Endothelial cell of umbilical vein (primary cell): ENCODE measurements around the gene MYLK.

ENCODE experiments used
- EZH2 ChIP-seq: IDR thresholded peaks from 2 replicates; pipeline ENCODE4 v1.6.1; 2012; ENCODE audit warnings: borderline replicate concordance, low read depth, mild to moderate bottlenecking, moderate library complexity, low read length, inconsistent platforms; ENCODE audit not compliant: severe bottlenecking
- FOS ChIP-seq: IDR thresholded peaks from 2 replicates; pipeline ENCODE4 v1.6.1; 2011; ENCODE audit warnings: mild to moderate bottlenecking, low read length, moderate library complexity, borderline replicate concordance; ENCODE audit not compliant: insufficient read depth
- JUN ChIP-seq: IDR thresholded peaks from 2 replicates; pipeline ENCODE4 v1.6.1; 2011; ENCODE audit warnings: borderline replicate concordance, low read depth; ENCODE audit not compliant: insufficient read length, insufficient read depth
- MYC ChIP-seq: IDR thresholded peaks from one replicate; pipeline ENCODE4 v1.6.1; 2011; ENCODE audit warnings: mild to moderate bottlenecking, low read depth, low read length
- POLR2A ChIP-seq: IDR thresholded peaks from 2 replicates; pipeline ENCODE4 v1.6.1; 2012; ENCODE audit warnings: low read depth, mild to moderate bottlenecking, control low read depth, low read length
- POLR2AphosphoS5 ChIP-seq: IDR thresholded peaks from 2 replicates; pipeline ENCODE4 v1.6.1; 2012; ENCODE audit warnings: low read depth, mild to moderate bottlenecking, control low read depth, low read length, moderate library complexity; ENCODE audit not compliant: insufficient read depth
- TF ChIP-seq, protein P1 (sequence below), 2 donors: IDR thresholded peaks; 1 replicate in 1 of 2; 2 replicates in 1 of 2; pipeline ENCODE4 v1.5.1; 2011; ENCODE audit warnings: low read length in 2 of 2, mild to moderate bottlenecking in 2 of 2, moderate library complexity in 2 of 2, control low read depth in 1 of 2, inconsistent platforms in 1 of 2, low read depth in 1 of 2; ENCODE audit not compliant: insufficient read depth in 1 of 2; ENCODE audit errors: extremely low read depth in 1 of 2

GRCh38 chr3:123892195-123892594 is 8.1 kb upstream of the MYLK start:
- TF ChIP-seq, protein P1, sequence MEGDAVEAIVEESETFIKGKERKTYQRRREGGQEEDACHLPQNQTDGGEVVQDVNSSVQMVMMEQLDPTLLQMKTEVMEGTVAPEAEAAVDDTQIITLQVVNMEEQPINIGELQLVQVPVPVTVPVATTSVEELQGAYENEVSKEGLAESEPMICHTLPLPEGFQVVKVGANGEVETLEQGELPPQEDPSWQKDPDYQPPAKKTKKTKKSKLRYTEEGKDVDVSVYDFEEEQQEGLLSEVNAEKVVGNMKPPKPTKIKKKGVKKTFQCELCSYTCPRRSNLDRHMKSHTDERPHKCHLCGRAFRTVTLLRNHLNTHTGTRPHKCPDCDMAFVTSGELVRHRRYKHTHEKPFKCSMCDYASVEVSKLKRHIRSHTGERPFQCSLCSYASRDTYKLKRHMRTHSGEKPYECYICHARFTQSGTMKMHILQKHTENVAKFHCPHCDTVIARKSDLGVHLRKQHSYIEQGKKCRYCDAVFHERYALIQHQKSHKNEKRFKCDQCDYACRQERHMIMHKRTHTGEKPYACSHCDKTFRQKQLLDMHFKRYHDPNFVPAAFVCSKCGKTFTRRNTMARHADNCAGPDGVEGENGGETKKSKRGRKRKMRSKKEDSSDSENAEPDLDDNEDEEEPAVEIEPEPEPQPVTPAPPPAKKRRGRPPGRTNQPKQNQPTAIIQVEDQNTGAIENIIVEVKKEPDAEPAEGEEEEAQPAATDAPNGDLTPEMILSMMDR (IDR thresholded peaks at IDR 0.05; ENCODE audit: extremely low read depth in 1 of 2, insufficient read depth in 1 of 2, low read depth in 1 of 2, low read length in 2 of 2) = no peak
- no peak for TF ChIP-seq EZH2
- no peak for TF ChIP-seq POLR2AphosphoS5
- no peak for TF ChIP-seq POLR2A
- no peak for TF ChIP-seq MYC
- no peak for TF ChIP-seq JUN
- TF ChIP-seq FOS = no peak
